ENCODE data around the gene BATF2. TPM values are rescaled to one million over a fixed set of nuclear protein-coding genes. Genes with fewer than 3 reads are reported as not detected.

Gene BATF2
- total and polyA plus RNA-seq, 2 donors (not counting 3 experiments of a cell fraction or from before 2014, with no cell fraction given), result 0.75 TPM

DNA sequence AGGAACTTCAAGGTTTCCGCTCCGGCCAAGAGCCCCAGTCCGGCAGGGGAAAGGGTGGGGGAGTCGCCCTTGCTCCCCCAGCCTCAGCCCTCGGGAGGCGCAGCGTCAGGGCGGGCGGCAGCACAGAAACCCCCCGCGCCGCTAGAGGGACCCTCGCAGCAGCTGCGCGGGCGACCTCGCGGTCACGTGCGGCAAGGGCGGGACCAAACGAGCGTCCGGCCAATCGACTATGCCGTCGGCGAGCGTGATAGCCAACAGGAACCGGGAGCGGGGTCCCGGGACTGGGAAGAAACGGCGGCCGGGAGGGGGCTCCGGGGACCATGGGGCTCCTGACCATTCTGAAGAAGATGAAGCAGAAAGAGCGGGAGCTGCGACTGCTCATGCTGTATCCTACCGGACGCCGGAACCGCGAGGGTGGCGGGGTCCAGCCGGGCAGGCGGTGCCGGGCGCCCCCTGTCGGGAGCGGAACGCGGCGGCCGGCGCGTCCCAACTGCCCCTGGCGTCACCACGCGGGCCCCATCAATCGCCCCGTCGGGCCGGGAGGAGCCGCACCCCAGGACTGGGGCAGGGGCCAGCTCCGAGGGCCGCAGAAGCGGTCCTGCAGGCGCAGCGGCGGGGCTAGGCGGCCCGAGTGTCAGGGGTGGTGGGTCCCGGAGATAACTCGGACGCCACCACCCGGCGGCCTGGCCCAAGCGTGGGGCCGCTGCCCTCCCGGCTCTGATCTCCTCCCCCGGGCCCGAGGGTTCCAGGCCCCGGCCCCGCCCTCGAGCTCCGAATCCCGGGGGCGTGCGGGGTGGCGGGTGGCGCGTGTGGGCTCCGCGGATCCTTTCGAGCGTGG is 17.3 kb upstream of the BATF2 start, which contains the start of gene ARL2:
Gene ARL2 (plus strand): TSS at position 273 of the 838 bp plus-strand sequence. CDS start 48 bp downstream, at position 321.
- ChIA-PET POLR2A (interaction anchor here (1.0 to 1.2 kb wide), 2 partner anchors 17 to 27 kb away, joined by 3 read pairs; partner anchors contain the start of genes BATF2 and SAC3D1), CTCF (interaction anchor here (0.6 to 6.0 kb wide), 31 partner anchors 8 to 180 kb away, joined by 3 to 40 read pairs (median 4); partner anchors contain the start of genes ATG2A, BATF2, CDC42BPG and MAJIN)
- Histone ChIP-seq H2AFZ (ENCODE audit: low read depth, low read length) (peak within 1 kb of the TSS; percentile 88), H3K27ac (ENCODE audit: insufficient read depth, low read depth, low read length) (peak within 1 kb of the TSS; percentile 87), H3K9me1 (replicated peaks; ENCODE audit: control insufficient read depth, extremely low read depth, insufficient read depth, low read length) (no peaks in the 10 kb centered on the region), H3K4me1 (ENCODE audit: control insufficient read depth, extremely low read depth, insufficient read depth, low read length) (peaks cover 4% of the 10 kb centered on the region), H3K9ac (replicated peaks; ENCODE audit: extremely low read depth, insufficient read depth, low read length) (peak within 1 kb of the TSS; percentile 89), H3K27me3 (ENCODE audit: control insufficient read depth in 2 of 2, insufficient read depth in 2 of 2, low read length in 2 of 2) (no peaks in the 10 kb centered on the region), H3K36me3 (ENCODE audit: control insufficient read depth in 2 of 2, extremely low read depth in 1 of 2, insufficient read depth in 2 of 2, low read length in 2 of 2) (no peaks in the 10 kb centered on the region), H3K79me2 (ENCODE audit: control insufficient read depth, insufficient read depth, low read length) (peaks cover 2% of the 10 kb centered on the region), H3K4me2 (ENCODE audit: insufficient read depth, low read length) (peak within 1 kb of the TSS; percentile 80), H3K4me3 (replicated peaks in 1 of 3; ENCODE audit: insufficient read depth in 1 of 3, low read depth in 1 of 3, low read length in 3 of 3) (peak within 1 kb of the TSS; percentile 32 to 84 (median 59)), H3K9me3 (replicated peaks; ENCODE audit: control insufficient read depth, insufficient read depth, low read length) (no peaks in the 10 kb centered on the region), H4K20me1 (replicated peaks; ENCODE audit: control insufficient read depth, extremely low read depth, insufficient read depth, low read length) (no peaks in the 10 kb centered on the region)
- intact Hi-C loops (cut with micrococcal nuclease), result loop anchor here (1.0 to 5.0 kb wide), 8 partner anchors 13 to 211 kb away; partner anchors contain the start of genes ATG2A, MAP4K2, SNX15 and VPS51
- TF ChIP-seq EZH2 (IDR thresholded peaks at IDR 0.05; ENCODE audit: borderline replicate concordance, low read depth, low read length, severe bottlenecking), result no peak
- peak; percentile 82 for TF ChIP-seq POLR2AphosphoS5 (IDR thresholded peaks at IDR 0.05; ENCODE audit: insufficient read depth, low read depth, low read length)
- TF ChIP-seq, protein P1, sequence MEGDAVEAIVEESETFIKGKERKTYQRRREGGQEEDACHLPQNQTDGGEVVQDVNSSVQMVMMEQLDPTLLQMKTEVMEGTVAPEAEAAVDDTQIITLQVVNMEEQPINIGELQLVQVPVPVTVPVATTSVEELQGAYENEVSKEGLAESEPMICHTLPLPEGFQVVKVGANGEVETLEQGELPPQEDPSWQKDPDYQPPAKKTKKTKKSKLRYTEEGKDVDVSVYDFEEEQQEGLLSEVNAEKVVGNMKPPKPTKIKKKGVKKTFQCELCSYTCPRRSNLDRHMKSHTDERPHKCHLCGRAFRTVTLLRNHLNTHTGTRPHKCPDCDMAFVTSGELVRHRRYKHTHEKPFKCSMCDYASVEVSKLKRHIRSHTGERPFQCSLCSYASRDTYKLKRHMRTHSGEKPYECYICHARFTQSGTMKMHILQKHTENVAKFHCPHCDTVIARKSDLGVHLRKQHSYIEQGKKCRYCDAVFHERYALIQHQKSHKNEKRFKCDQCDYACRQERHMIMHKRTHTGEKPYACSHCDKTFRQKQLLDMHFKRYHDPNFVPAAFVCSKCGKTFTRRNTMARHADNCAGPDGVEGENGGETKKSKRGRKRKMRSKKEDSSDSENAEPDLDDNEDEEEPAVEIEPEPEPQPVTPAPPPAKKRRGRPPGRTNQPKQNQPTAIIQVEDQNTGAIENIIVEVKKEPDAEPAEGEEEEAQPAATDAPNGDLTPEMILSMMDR (IDR thresholded peaks at IDR 0.05; ENCODE audit: extremely low read depth in 1 of 2, insufficient read depth in 1 of 2, low read depth in 1 of 2, low read length in 2 of 2), result peak; percentile 60 to 83
- TF ChIP-seq POLR2A (IDR thresholded peaks at IDR 0.05; ENCODE audit: low read depth, low read length), result peak; percentile 70
- TF ChIP-seq, protein P2, sequence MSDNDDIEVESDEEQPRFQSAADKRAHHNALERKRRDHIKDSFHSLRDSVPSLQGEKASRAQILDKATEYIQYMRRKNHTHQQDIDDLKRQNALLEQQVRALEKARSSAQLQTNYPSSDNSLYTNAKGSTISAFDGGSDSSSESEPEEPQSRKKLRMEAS (IDR thresholded peaks at IDR 0.05; ENCODE audit: insufficient read depth, insufficient read length), result peak; percentile 96
- no peak for TF ChIP-seq MYC (IDR thresholded peaks at IDR 0.05; ENCODE audit: low read depth, low read length)
- FAIRE-seq (peak; percentile 95), DNase-seq (ENCODE audit: low read depth, low spot score) (peak; percentile 92)
- dilution Hi-C loops (cut with MboI; ENCODE audit: extremely low pct_ligation_motif_present, low sequenced_read_pairs), result no loop called here
- BruUV-seq (replicated peaks), result no TSS peak
